Iris pigment epithelial cell (primary cell): Measurements from ENCODE around the gene GFI1B.
A peak's percentile ranks its signal among the peaks of the same experiment; 100 is the strongest.
"Not testable (repeated sequence)": the region's sequence is repeated elsewhere in the genome, so short reads cannot be mapped to it uniquely, and the experiment has no call there.

Source experiments
- DNase-seq: peaks from one replicate; pipeline ENCODE4 v3.0.0-alpha.2; 2011; ENCODE audit warnings: low read depth

GFI1B gene

GRCh38 chr9:132991351-132992300 lies 13.1 kb downstream of the GFI1B start:
- no peak for DNase-seq

GRCh38 chr9:132993511-132993939 lies 15.0 kb downstream of the GFI1B start:
- DNase-seq, result no peak

- DNase-seq, result peak; percentile 42
Observed at GRCh38 chr9:132994410-132995120, 16.1 kb downstream of the GFI1B start.

- DNase-seq, result no peak
Observed at GRCh38 chr9:132995121-132995420, 16.6 kb downstream of the GFI1B start.

- DNase-seq, result no peak
Observed at GRCh38 chr9:132995879-132996278, 17.4 kb downstream of the GFI1B start.

GRCh38 chr9:132996526-132996925 lies 18.0 kb downstream of the GFI1B start:
- no peak for DNase-seq

GRCh38 chr9:132997591-132997990 lies 19.1 kb downstream of the GFI1B start:
- DNase-seq, result peak; percentile 83

GRCh38 chr9:132998221-132998620 lies 19.7 kb downstream of the GFI1B start:
- not testable (repeated sequence) for DNase-seq

GRCh38 chr9:132998831-132999635 lies 20.5 kb downstream of the GFI1B start:
- no peak for DNase-seq

- DNase-seq, result no peak
Observed at GRCh38 chr9:133002147-133003070, 23.9 kb downstream of the GFI1B start.

- DNase-seq, result no peak
Observed at GRCh38 chr9:133003071-133003461, 24.6 kb downstream of the GFI1B start.

- DNase-seq, result no peak
Observed at GRCh38 chr9:133003671-133004090, 25.2 kb downstream of the GFI1B start.

- no peak for DNase-seq
Observed at GRCh38 chr9:133004091-133004998, 25.9 kb downstream of the GFI1B start.

GRCh38 chr9:133004999-133005760 lies 26.7 kb downstream of the GFI1B start:
- DNase-seq, result no peak

GRCh38 chr9:133005957-133006356 lies 27.5 kb downstream of the GFI1B start:
- no peak for DNase-seq

GRCh38 chr9:133006731-133007352 lies 28.3 kb downstream of the GFI1B start:
- DNase-seq, result no peak

- DNase-seq, result no peak
Observed at GRCh38 chr9:133008406-133008805, 29.9 kb downstream of the GFI1B start.

GRCh38 chr9:133008824-133009223 lies 30.3 kb downstream of the GFI1B start:
- DNase-seq, result no peak
